COLO829 (cell line): ENCODE results near the gene ETV1.

Experiments
- DNase-seq: peaks from one replicate; pipeline ENCODE4 v3.0.0; 2012; ENCODE audit warnings: low spot score

ETV1 gene

GRCh38 chr7:13879994-13880686 lies 109.3 kb downstream of the ETV1 start:
- DNase-seq = peak; percentile 80

DNA sequence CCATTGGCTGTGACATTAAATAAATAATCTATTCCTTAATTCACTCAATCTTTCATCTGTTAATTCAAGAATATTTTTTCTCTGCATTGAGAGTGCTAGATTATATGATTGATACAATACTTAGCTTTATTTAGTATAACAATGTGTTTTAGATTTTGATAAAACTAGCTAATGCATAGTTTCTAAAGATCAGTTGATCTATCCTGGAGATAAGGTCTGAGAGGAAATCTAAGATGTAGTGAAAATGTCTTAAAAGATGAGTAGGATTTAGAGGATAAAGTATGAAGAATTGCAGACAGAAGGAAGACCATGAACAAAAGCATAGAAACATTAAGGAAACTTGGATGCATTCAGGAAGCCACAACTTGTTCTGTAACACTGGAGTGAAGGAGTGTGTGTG lies 110.3 kb downstream of the ETV1 start:
- no peak for DNase-seq

- no peak for DNase-seq
Measured at GRCh38 chr7:13878154-13878553, 111.3 kb downstream of the ETV1 start.

DNA sequence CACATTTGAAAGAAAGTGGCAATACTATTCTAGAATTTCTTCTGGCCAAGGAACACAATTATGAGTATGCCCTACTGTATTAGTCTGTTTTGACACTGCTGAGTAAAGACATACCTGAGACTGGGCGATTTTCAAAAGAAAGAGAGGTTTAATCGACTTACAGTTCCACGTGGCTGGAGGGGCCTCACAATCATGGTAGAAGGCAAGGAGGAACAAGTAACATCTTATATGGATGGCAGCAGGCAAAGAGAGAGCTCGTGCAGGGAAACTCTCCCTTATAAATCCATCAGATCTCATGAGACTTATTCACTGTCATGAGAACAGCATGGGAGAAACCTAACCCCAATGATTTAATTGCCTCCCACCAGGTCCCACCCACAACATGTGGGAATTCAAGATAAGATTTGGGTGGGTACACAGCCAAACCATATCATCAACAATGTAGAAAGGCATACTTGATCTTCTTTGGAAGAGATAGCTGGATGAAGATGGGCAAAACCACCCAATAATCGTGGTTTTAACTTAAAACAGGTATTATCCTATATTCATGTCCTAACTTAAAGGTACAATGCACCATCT lies 113.9 kb downstream of the ETV1 start:
- no peak for DNase-seq

GRCh38 chr7:13874783-13875182 lies 114.7 kb downstream of the ETV1 start:
- DNase-seq = no peak

DNA sequence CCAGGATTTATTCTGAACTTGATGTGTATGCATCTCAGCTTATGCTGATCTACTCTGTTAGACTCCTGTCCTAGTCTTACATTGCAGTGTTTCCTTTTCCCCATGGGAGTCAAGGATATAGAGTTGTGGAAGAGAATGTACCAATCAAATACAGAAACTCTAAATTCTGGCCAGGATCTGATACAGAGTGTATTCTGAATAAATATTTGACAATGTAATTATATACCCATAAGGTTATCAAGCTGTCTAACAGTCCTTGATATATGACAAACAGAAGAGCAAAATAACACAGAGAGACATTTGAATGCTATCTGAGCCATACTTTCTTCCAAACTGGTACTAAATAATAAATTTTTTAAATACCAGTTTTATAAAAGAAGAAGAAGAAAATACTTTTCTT lies 116.8 kb downstream of the ETV1 start:
- no peak for DNase-seq

DNA sequence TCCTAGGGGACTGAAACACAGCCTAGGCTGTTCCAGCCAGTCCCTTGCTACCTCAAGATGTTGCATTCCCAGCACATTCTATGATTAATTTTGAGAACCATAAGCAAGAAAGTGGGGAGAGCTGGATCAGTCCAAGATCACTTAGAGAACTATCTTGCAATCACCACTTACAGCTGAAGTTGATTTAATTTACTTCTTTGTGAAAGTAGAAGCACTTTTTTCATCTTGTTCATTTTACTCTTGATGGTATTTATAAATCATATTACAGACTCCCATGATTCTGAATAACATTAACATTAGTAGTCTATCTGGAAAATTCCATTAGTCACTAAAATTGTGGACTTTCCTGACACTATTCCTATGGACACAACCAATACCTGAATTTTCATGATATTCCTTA lies 118.5 kb downstream of the ETV1 start:
- DNase-seq = no peak

GRCh38 chr7:13860734-13861133 lies 128.7 kb downstream of the ETV1 start:
- DNase-seq = no peak

DNA sequence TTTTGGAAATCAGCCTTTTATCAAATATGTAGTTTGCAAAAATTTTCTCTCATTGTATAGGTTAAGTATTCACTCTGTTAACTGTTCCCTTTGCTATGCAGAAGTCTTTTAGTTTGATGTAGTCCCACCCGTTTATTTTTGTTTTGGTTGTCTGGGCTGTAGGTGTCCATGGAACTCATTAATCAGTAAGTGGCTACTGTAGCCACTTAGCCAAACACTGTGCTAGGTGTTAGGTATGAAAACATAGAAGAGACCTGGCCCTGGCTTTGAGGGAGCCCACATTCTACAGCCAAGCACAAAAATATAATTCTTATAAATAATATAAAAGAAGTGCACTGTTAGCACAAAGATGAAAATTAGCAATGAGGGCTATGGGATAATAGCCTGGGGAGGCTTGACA lies 133.5 kb downstream of the ETV1 start:
- DNase-seq = no peak

GRCh38 chr7:13852281-13852968 lies 137.0 kb downstream of the ETV1 start:
- no peak for DNase-seq

GRCh38 chr7:13851736-13852135 lies 137.7 kb downstream of the ETV1 start:
- no peak for DNase-seq

DNA sequence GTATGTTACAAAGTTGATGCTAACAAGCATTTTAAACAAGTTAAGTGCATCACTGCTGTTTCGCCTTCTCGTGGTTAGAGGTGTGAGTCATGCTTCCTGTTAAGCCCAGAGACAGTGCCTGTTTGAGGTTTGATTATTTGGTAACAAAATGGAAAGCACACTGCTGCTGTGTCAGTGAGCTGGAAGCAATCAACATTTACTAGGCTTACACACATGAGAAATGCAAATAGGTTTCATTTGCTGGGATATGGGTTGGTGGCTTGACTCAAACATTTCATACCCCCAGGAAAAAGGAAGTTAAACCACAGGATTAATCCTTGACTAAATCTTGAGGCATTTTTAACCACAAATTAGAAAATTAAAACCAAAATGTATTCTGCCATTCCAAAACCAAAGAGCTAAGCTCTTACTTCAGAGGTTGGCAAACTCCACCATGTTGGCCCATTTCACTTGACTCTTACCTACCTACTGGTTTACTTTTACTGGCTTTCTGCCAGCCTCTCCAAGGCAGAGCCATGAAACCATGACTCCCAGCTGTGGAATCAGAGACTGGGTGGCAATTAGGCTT lies 139.2 kb downstream of the ETV1 start:
- DNase-seq = peak; percentile 96

- no peak for DNase-seq
Measured at GRCh38 chr7:13849163-13849892, 140.1 kb downstream of the ETV1 start.

GRCh38 chr7:13848681-13849131 lies 140.8 kb downstream of the ETV1 start:
- DNase-seq = no peak

GRCh38 chr7:13846386-13846785 lies 143.1 kb downstream of the ETV1 start:
- DNase-seq = no peak

GRCh38 chr7:13845601-13846000 lies 143.9 kb downstream of the ETV1 start:
- DNase-seq = no peak

DNA sequence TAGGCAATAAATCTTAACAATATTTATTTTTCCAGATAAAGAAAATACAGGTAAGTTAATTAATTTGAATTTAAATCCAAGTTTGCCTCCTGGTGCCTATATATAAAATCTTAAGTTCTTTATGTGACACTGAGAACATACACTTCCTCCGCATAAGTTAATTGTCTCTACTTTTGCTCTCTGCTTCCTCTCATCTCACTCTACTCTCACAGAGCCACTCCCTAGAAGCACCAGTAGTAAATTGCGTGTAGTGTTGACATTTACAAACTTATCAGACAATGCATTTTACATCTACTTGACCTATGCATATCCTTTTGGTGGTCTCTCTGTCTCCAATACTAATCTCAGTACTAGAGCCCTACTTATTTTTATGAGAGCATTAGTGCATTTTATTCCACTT lies 144.5 kb downstream of the ETV1 start:
- no peak for DNase-seq

DNA sequence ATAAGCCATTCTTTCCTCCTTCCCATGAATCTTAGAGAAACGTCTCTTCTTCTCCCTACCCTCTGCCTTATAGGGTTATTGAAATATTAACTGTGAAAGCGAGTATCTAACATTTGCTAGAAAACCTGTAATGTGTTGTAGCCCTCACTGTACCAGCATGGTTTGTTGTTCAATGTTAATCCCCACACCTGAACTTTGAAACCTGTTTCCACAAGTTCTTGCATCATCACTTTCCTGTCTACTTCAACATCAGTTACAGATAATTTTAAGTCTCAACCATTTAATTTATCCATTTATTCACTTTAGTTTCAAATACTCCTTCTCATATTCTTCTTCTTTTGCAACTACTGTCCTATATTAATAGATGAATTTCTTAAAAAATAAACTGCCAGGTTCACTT lies 148.2 kb downstream of the ETV1 start:
- DNase-seq = no peak
